Measurements from ENCODE around the gene MYEOV.

Gene MYEOV

DNA sequence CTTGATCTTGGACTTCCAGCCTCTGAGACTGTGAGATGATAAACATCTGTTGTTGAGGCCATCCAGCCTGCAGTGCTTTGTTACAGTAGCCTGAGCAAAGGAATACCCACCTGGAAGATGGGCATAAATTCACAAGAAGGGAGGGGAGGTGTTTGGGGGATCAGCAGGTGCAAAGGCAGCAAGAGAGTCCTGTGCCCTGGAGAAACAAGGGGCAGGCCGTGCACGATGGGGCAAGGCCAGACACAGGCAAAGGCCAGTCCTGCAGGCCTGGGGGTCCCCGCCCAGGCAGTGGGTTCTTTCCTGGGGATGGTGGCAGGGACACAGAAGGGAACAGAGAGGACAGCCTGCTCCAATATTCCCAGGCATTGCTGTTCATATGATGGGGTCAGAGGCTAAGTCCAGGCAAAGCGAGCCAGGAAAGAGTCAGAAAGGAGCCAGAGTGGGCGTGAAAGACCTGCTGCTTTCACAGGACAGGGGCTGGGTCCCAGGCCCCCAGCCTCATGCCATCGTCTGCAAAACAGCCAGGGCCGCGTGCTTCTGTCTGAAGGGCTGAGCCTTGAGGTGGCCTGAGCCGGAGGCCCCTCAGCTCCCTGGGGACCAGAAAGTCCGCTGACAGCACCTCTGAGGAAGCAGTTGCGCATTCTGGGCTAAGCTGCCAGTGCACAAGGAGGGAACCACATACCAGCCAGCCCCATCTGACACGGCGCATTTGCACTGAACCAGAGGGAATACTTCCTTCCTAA is 48.8 kb downstream of the MYEOV start:
- no peak overlapping the region for H3K4me3 ChIP-seq (ENCODE audit: low read length)
- no CpG with 5 or more reads among the region's 13 CpGs for WGBS (ENCODE audit: insufficient coverage, insufficient read length)
- H3K9me3 ChIP-seq (ENCODE audit: control insufficient read depth, insufficient read depth, low read length), result no peaks in the 10 kb centered on the region
- no peaks in the 10 kb centered on the region for H3K27me3 ChIP-seq (ENCODE audit: control insufficient read depth, insufficient read depth, low read length)
- H3K36me3 ChIP-seq (ENCODE audit: control insufficient read depth, insufficient read depth, low read length), result no peaks in the 10 kb centered on the region
- H3K4me1 ChIP-seq (ENCODE audit: control insufficient read depth, insufficient read depth, low read length), result no peaks in the 10 kb centered on the region
- no peak overlapping the region for H3K27ac ChIP-seq (ENCODE audit: low read length)
- no peak for DNase-seq (ENCODE audit: low read depth, low spot score)

DNA sequence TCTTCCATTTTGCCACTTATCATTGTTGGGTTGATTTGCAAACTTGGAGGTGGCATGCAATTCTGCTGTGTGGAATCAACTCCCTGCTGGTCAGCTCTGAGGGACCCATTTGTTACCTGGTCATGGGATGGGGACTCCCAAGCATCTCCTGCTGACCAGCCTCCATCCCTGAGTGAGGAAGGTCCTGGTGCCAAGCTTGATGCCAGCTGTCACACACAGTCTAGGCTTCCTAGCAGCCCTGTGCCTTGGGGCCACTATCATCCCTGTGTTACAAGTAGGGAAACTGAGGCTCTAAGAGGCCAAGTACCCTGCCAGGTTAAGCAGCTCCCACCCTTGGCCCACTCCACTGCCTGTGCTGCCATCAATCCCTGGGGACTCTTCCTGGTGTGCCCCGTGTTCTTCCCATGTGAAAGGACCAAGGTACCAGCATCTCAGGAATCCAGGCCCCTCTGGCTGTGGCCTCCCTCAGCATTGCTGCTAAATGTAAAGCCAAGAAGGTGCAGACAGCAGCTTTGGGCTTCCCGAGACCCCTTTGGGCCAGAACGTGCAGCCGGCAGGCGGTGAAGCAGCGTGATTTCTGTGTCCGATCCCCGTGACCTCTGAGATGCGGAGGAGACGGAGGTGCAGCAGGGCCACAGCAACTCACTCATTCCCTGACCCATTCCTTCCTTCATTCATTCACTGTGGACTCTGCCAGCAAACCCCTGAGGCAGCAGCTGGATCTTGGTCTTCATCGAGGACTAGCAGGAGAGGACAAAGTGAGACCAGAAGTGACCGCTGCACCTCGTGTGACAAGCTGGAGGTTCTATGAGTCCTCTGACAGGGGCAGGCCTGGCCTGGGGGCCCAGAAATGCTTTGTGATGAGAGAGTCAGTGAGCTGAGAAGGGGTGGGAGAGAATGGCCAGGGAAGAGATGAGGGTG is 49.7 kb downstream of the MYEOV start:
- no peaks in the 10 kb centered on the region for H3K4me1 ChIP-seq (ENCODE audit: control insufficient read depth, insufficient read depth, low read length)
- WGBS (ENCODE audit: insufficient coverage, insufficient read length), result no CpG with 5 or more reads among the region's 13 CpGs
- H3K4me3 ChIP-seq (ENCODE audit: low read length), result no peak overlapping the region
- no peaks in the 10 kb centered on the region for H3K27me3 ChIP-seq (ENCODE audit: control insufficient read depth, insufficient read depth, low read length)
- no peaks in the 10 kb centered on the region for H3K36me3 ChIP-seq (ENCODE audit: control insufficient read depth, insufficient read depth, low read length)
- H3K27ac ChIP-seq (ENCODE audit: low read length), result no peak overlapping the region
- DNase-seq (ENCODE audit: low read depth, low spot score), result no peak
- no peaks in the 10 kb centered on the region for H3K9me3 ChIP-seq (ENCODE audit: control insufficient read depth, insufficient read depth, low read length)

DNA sequence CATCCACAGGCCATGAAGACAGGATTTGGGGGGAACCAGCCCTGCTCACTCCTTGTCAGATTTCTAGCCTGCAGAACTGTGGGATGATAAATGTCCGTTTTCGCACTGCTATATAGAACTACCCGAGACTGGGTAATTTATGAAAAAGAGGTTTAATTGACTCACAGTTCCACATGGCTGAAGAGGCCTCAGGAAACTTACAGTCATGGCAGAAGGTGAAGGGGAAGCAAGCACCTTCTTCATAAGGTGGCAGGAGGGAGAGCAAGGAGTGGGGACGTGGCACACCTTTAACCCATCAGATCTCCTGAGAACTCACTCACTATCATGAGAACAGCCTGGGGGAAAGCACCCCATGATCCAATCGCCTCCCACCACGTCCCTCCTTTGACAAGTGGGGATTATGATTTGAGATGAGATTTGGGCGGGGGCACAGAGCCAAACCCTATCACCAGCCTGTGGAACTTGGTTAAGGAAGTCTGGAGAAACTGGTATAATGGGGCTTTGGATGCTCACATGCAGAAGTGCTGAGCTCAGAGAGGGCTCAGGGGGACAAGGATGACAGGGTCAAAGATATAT is 50.7 kb downstream of the MYEOV start:
- no CpG with 5 or more reads among the region's 7 CpGs for WGBS (ENCODE audit: insufficient coverage, insufficient read length)
- no peaks in the 10 kb centered on the region for H3K27me3 ChIP-seq (ENCODE audit: control insufficient read depth, insufficient read depth, low read length)
- H3K9me3 ChIP-seq (ENCODE audit: control insufficient read depth, insufficient read depth, low read length), result no peaks in the 10 kb centered on the region
- H3K4me1 ChIP-seq (ENCODE audit: control insufficient read depth, insufficient read depth, low read length), result no peaks in the 10 kb centered on the region
- no peak overlapping the region for H3K27ac ChIP-seq (ENCODE audit: low read length)
- no peaks in the 10 kb centered on the region for H3K36me3 ChIP-seq (ENCODE audit: control insufficient read depth, insufficient read depth, low read length)
- H3K4me3 ChIP-seq (ENCODE audit: low read length), result no peak overlapping the region
- DNase-seq (ENCODE audit: low read depth, low spot score), result no peak

Measured in iPS DF 6.9 (cell line).